ENCODE results near the gene SRP14.

- TF ChIP-seq CTCF (IDR thresholded peaks at IDR 0.05) (no peak), ZFX (IDR thresholded peaks at IDR 0.05; ENCODE audit: borderline replicate concordance) (no peak)
These were observed 30.8 kb downstream of the SRP14 start for GRCh38 chr15:40008061-40008765.
